Stimulated activated CD4-positive, alpha-beta T cell treated with anti-CD3 and anti-CD28 coated beads, TNF-alpha, amount 100 ng/mL, for 24 hours (primary cell): Measurements from ENCODE around the gene PLEKHA5.
"Not testable (repeated sequence)": the region's sequence is repeated elsewhere in the genome, so short reads cannot be mapped to it uniquely, and the experiment has no call there.

Experiments
- DNase-seq, 3 experiments: peaks; one replicate each; pipeline ENCODE4 v3.0.0-alpha.2; 2020; ENCODE audit warnings: low read depth in 3 of 3

The PLEKHA5 gene

GRCh38 chr12:19332196-19332595 is 202.7 kb downstream of the PLEKHA5 start:
- DNase-seq = no peak

GRCh38 chr12:19338405-19338804 is 208.9 kb downstream of the PLEKHA5 start:
- no peak for DNase-seq

GRCh38 chr12:19350850-19351249 is 221.3 kb downstream of the PLEKHA5 start:
- DNase-seq = not testable (repeated sequence)

- DNase-seq = no peak
Observed at GRCh38 chr12:19351346-19351745, 221.8 kb downstream of the PLEKHA5 start.

- no peak for DNase-seq
Observed at GRCh38 chr12:19369691-19370148, 240.2 kb downstream of the PLEKHA5 start.

GRCh38 chr12:19373586-19373985 is 244.1 kb downstream of the PLEKHA5 start:
- DNase-seq = no peak

GRCh38 chr12:19375888-19376287 is 246.4 kb downstream of the PLEKHA5 start:
- no peak for DNase-seq

- no peak for DNase-seq
Observed at GRCh38 chr12:19376691-19377090, 247.2 kb downstream of the PLEKHA5 start.

GRCh38 chr12:19382111-19382526 is 252.6 kb downstream of the PLEKHA5 start:
- DNase-seq = peak in 2 of 3 experiments; percentile 17 to 48

- DNase-seq = no peak
Observed at GRCh38 chr12:19382563-19382962, 253.0 kb downstream of the PLEKHA5 start.

GRCh38 chr12:19387161-19387560 is 257.6 kb downstream of the PLEKHA5 start:
- no peak for DNase-seq

GRCh38 chr12:19388131-19388549 is 258.6 kb downstream of the PLEKHA5 start:
- no peak for DNase-seq

GRCh38 chr12:19390051-19390598 is 260.6 kb downstream of the PLEKHA5 start:
- no peak for DNase-seq

- DNase-seq = not testable (repeated sequence)
Observed at GRCh38 chr12:19392644-19393043, 263.1 kb downstream of the PLEKHA5 start.

- no peak for DNase-seq
Observed at GRCh38 chr12:19394385-19394784, 264.9 kb downstream of the PLEKHA5 start.

- no peak for DNase-seq
Observed at GRCh38 chr12:19397534-19397933, 268.0 kb downstream of the PLEKHA5 start.

- no peak for DNase-seq
Observed at GRCh38 chr12:19398376-19399363, 269.1 kb downstream of the PLEKHA5 start.

GRCh38 chr12:19400649-19401285 is 271.2 kb downstream of the PLEKHA5 start:
- DNase-seq = not testable (repeated sequence)

GRCh38 chr12:19402211-19402610 is 272.7 kb downstream of the PLEKHA5 start:
- no peak for DNase-seq

- no peak for DNase-seq
Observed at GRCh38 chr12:19402743-19403431, 273.4 kb downstream of the PLEKHA5 start.

GRCh38 chr12:19404242-19404880 is 274.8 kb downstream of the PLEKHA5 start:
- no peak for DNase-seq
